Ammon's horn (tissue), 1 donor: Measurements from ENCODE around the gene KAZN.

ENCODE experiments used
- DNase-seq: peaks from one replicate; pipeline ENCODE4 v3.0.0-alpha.2; 2016; ENCODE audit warnings: low spot score

The KAZN gene

GRCh38 chr1:15145327-15145726 lies 546.8 kb downstream of the KAZN start:
- no peak for DNase-seq

- no peak for DNase-seq
Observed at GRCh38 chr1:15146142-15146680, 547.7 kb downstream of the KAZN start.

GRCh38 chr1:15146971-15147376 lies 548.5 kb downstream of the KAZN start:
- DNase-seq, result no peak

- no peak for DNase-seq
Observed at GRCh38 chr1:15148004-15148403, 549.5 kb downstream of the KAZN start.

GRCh38 chr1:15148475-15148874 lies 550.0 kb downstream of the KAZN start:
- DNase-seq, result no peak

- no peak for DNase-seq
Observed at GRCh38 chr1:15148941-15149340, 550.5 kb downstream of the KAZN start.

GRCh38 chr1:15150376-15150775 lies 551.9 kb downstream of the KAZN start:
- DNase-seq, result no peak

GRCh38 chr1:15151377-15151806 lies 552.9 kb downstream of the KAZN start:
- no peak for DNase-seq

- no peak for DNase-seq
Observed at GRCh38 chr1:15151871-15152270, 553.4 kb downstream of the KAZN start.

- peak; percentile 84 for DNase-seq
Observed at GRCh38 chr1:15152318-15153183, 554.1 kb downstream of the KAZN start.

GRCh38 chr1:15153184-15153841 lies 554.8 kb downstream of the KAZN start, which contains the start of gene TMEM51:
TMEM51 (plus strand) TSS chr1:15153747; CDS start chr1:15215088, 61,341 bp downstream.
- peak; percentile 68 for DNase-seq

GRCh38 chr1:15153842-15154479 lies 555.5 kb downstream of the KAZN start:
- DNase-seq, result peak; percentile 32

- DNase-seq, result no peak
Observed at GRCh38 chr1:15154480-15155036, 556.1 kb downstream of the KAZN start.

- no peak for DNase-seq
Observed at GRCh38 chr1:15155191-15155590, 556.7 kb downstream of the KAZN start.

GRCh38 chr1:15155888-15156741 lies 557.6 kb downstream of the KAZN start:
- DNase-seq, result no peak

- no peak for DNase-seq
Observed at GRCh38 chr1:15156807-15157380, 558.4 kb downstream of the KAZN start.

- DNase-seq, result no peak
Observed at GRCh38 chr1:15157524-15158399, 559.3 kb downstream of the KAZN start.

- no peak for DNase-seq
Observed at GRCh38 chr1:15158506-15159165, 560.2 kb downstream of the KAZN start.

- DNase-seq, result no peak
Observed at GRCh38 chr1:15159166-15159555, 560.7 kb downstream of the KAZN start.
